DND-41 (cell line): ENCODE results near the gene RPL3.
"Not testable (repeated sequence)": the region's sequence is repeated elsewhere in the genome, so short reads cannot be mapped to it uniquely, and the experiment has no call there.

Experiments
- ATAC-seq: fragments of 200-7000 bp; cut with Tn5 transposase; 3 replicates; pipeline ENCODE4 v1.9.1; 2021; ENCODE audit warnings: low read depth; ENCODE audit not compliant: insufficient read depth
- DNase-seq: peaks from one replicate; pipeline ENCODE4 v3.0.0-alpha.2; 2020
- H2AFZ ChIP-seq: 2 replicates; pipeline ENCODE4 v1.6.0; 2012; ENCODE audit warnings: low read depth, low read length
- H3K27ac ChIP-seq: 2 replicates; pipeline ENCODE4 v1.5.1; 2012; ENCODE audit warnings: low read length, inconsistent platforms
- H3K27me3 ChIP-seq: fragments of 200-600 bp; sonication (generic); 2 replicates; pipeline ENCODE4 v1.6.0; 2012; ENCODE audit warnings: low read length, mild to moderate bottlenecking, inconsistent platforms; ENCODE audit not compliant: insufficient read depth, poor library complexity
- H3K36me3 ChIP-seq: 2 replicates; pipeline ENCODE4 v1.5.1; 2012; ENCODE audit warnings: low read length, inconsistent platforms; ENCODE audit not compliant: insufficient read depth
- H3K4me1 ChIP-seq: 2 replicates; pipeline ENCODE4 v1.5.1; 2012; ENCODE audit warnings: mild to moderate bottlenecking, low read length; ENCODE audit not compliant: insufficient read depth
- H3K4me2 ChIP-seq: 2 replicates; pipeline ENCODE4 v1.6.0; 2012; ENCODE audit warnings: mild to moderate bottlenecking, moderate library complexity, low read length, inconsistent platforms; ENCODE audit not compliant: insufficient read depth
- H3K4me3 ChIP-seq, 2 experiments: fragments of 200-600 bp in 1 of 2; shearing (Covaris generic) in 1 of 2; 2 replicates each; pipeline ENCODE4 v1.5.1; 2012 to 2016; ENCODE audit warnings: inconsistent platforms in 2 of 2, low read length in 2 of 2, mild to moderate bottlenecking in 2 of 2, low read depth in 1 of 2, moderate library complexity in 1 of 2
- H3K79me2 ChIP-seq: 2 replicates; pipeline ENCODE4 v1.6.0; 2012; ENCODE audit warnings: low read length, inconsistent platforms; ENCODE audit not compliant: insufficient read depth
- H3K9ac ChIP-seq: 2 replicates; pipeline ENCODE4 v1.6.0; 2012; ENCODE audit warnings: low read depth, mild to moderate bottlenecking, inconsistent platforms, low read length, moderate library complexity
- H3K9me3 ChIP-seq: 2 replicates; pipeline ENCODE4 v1.5.1; 2012; ENCODE audit warnings: low read length, moderate library complexity, mild to moderate bottlenecking, inconsistent platforms; ENCODE audit not compliant: insufficient read depth, severe bottlenecking
- H4K20me1 ChIP-seq: 2 replicates; pipeline ENCODE4 v1.6.0; 2012; ENCODE audit warnings: low read length; ENCODE audit not compliant: insufficient read depth
- CTCF ChIP-seq: IDR thresholded peaks from 2 replicates; pipeline ENCODE4 v1.5.1; 2012; ENCODE audit warnings: borderline replicate concordance, low read length, moderate library complexity, mild to moderate bottlenecking; ENCODE audit not compliant: poor library complexity, severe bottlenecking; ENCODE audit errors: extremely low read depth
- EZH2 ChIP-seq: IDR thresholded peaks from 3 replicates; pipeline ENCODE4 v1.6.1; 2012; ENCODE audit warnings: borderline replicate concordance, low read depth, mild to moderate bottlenecking, moderate library complexity, low read length, inconsistent platforms; ENCODE audit not compliant: severe bottlenecking

The RPL3 gene

GRCh38 chr22:39327995-39328754 is 8.8 kb upstream of the RPL3 start:
- TF ChIP-seq CTCF (no peak), EZH2 (no peak)
- Histone ChIP-seq H3K27ac (no peak overlapping the region), H3K27me3 (no peaks in the 10 kb centered on the region), H3K4me2 (no peak overlapping the region), H3K4me3 (no peak overlapping the region), H3K79me2 (no peaks in the 10 kb centered on the region), H2AFZ (no peak overlapping the region), H3K36me3 (no peaks in the 10 kb centered on the region), H3K9me3 (no peaks in the 10 kb centered on the region), H3K9ac (no peak overlapping the region), H3K4me1 (no peaks in the 10 kb centered on the region), H4K20me1 (no peaks in the 10 kb centered on the region)
- ATAC-seq = no peak
- DNase-seq = no peak

- H3K27ac ChIP-seq = no peak overlapping the region
- H3K79me2 ChIP-seq = no peaks in the 10 kb centered on the region
- no peaks in the 10 kb centered on the region for H3K27me3 ChIP-seq
- H3K9me3 ChIP-seq = no peaks in the 10 kb centered on the region
- no peaks in the 10 kb centered on the region for H3K36me3 ChIP-seq
- DNase-seq (no peak), ATAC-seq (no peak)
- no peak overlapping the region for H3K4me2 ChIP-seq
- no peak overlapping the region for H2AFZ ChIP-seq
- no peak overlapping the region for H3K9ac ChIP-seq
- H4K20me1 ChIP-seq = no peaks in the 10 kb centered on the region
- H3K4me3 ChIP-seq = no peak overlapping the region
- no peak for TF ChIP-seq EZH2
- TF ChIP-seq CTCF = no peak
- H3K4me1 ChIP-seq = peaks cover 6% of the 10 kb centered on the region
Observed at GRCh38 chr22:39325392-39325932, 6.0 kb upstream of the RPL3 start.

GRCh38 chr22:39320616-39321029 is 1.2 kb upstream of the RPL3 start:
- Histone ChIP-seq H3K36me3 (peaks cover 36% of the 10 kb centered on the region), H3K79me2 (peaks cover 38% of the 10 kb centered on the region), H2AFZ (peak overlapping the region; percentile 53; the same call in 1 of the 2 replicates), H4K20me1 (peaks cover 34% of the 10 kb centered on the region), H3K4me2 (peak overlapping the region; percentile 62), H3K4me1 (peaks cover 40% of the 10 kb centered on the region), H3K4me3 (peak overlapping the region in 1 of 2 experiments; percentile 69; a peak in 3 of 4 replicates), H3K27ac (peak overlapping the region; percentile 22), H3K9ac (peak overlapping the region; percentile 83)
- not testable (repeated sequence) for H3K9me3 ChIP-seq, DNase-seq, H3K27me3 ChIP-seq, ATAC-seq

GRCh38 chr22:39318507-39319283 is 728 bp downstream of the RPL3 start:
- H2AFZ ChIP-seq = peak overlapping the region; percentile 63
- H3K4me3 ChIP-seq = peak overlapping the region; percentile 74 to 76
- H3K79me2 ChIP-seq = peaks cover 55% of the 10 kb centered on the region
- peak overlapping the region; percentile 69 for H3K4me2 ChIP-seq
- no peak for TF ChIP-seq CTCF
- TF ChIP-seq EZH2 = no peak
- ATAC-seq (peak; percentile 6; the same call in 2 of the 3 replicates), DNase-seq (no peak)
- peaks cover 53% of the 10 kb centered on the region for H4K20me1 ChIP-seq
- H3K27ac ChIP-seq = peak overlapping the region; percentile 83
- H3K36me3 ChIP-seq = peaks cover 55% of the 10 kb centered on the region
- H3K9ac ChIP-seq = peak overlapping the region; percentile 79
- H3K4me1 ChIP-seq = peaks cover 52% of the 10 kb centered on the region
- H3K9me3 ChIP-seq = no peaks in the 10 kb centered on the region
- no peaks in the 10 kb centered on the region for H3K27me3 ChIP-seq
